H9 (cell line): ENCODE measurements around the gene HSPA6. TPM values are rescaled to one million over a fixed set of nuclear protein-coding genes. Genes with fewer than 3 reads are reported as not detected.

ENCODE experiments used
- DNase-seq: peaks from one replicate; pipeline ENCODE4 v3.0.0-alpha.2; 2017
- H2AFZ ChIP-seq: one replicate; pipeline ENCODE4 v1.6.1; 2013; ENCODE audit warnings: mild to moderate bottlenecking, low read length, control low read depth, moderate library complexity
- H2AK5ac ChIP-seq: 2 replicates; pipeline ENCODE4 v1.6.1; 2013; ENCODE audit warnings: low read length, control low read depth, mixed read lengths; ENCODE audit not compliant: insufficient read length
- H2BK120ac ChIP-seq: one replicate; pipeline ENCODE4 v1.6.1; 2013; ENCODE audit warnings: low read depth, mild to moderate bottlenecking, low read length, control low read depth, inconsistent platforms; ENCODE audit not compliant: poor library complexity, severe bottlenecking
- H2BK12ac ChIP-seq: 2 replicates; pipeline ENCODE4 v1.6.1; 2013; ENCODE audit warnings: low read length, control low read depth, mixed read lengths, low read depth; ENCODE audit not compliant: insufficient read length
- H2BK15ac ChIP-seq: 2 replicates; pipeline ENCODE4 v1.6.1; 2013; ENCODE audit warnings: low read depth, low read length, control low read depth
- H2BK20ac ChIP-seq: one replicate; pipeline ENCODE4 v1.6.1; 2013; ENCODE audit warnings: low read depth, mild to moderate bottlenecking, low read length, control low read depth, inconsistent platforms; ENCODE audit not compliant: poor library complexity, severe bottlenecking
- H2BK5ac ChIP-seq: 2 replicates; pipeline ENCODE4 v1.6.1; 2013; ENCODE audit warnings: low read length, control low read depth, mixed read lengths; ENCODE audit not compliant: insufficient read length
- H3K14ac ChIP-seq: 2 replicates; pipeline ENCODE4 v1.6.1; 2013; ENCODE audit warnings: low read length, control low read depth; ENCODE audit not compliant: insufficient read depth
- H3K18ac ChIP-seq: 2 replicates; pipeline ENCODE4 v1.6.1; 2013; ENCODE audit warnings: low read depth, mild to moderate bottlenecking, mixed read lengths, low read length, control low read depth; ENCODE audit not compliant: insufficient read length
- H3K23ac ChIP-seq: 2 replicates; pipeline ENCODE4 v1.6.1; 2013; ENCODE audit warnings: low read length, control low read depth, mixed read lengths, low read depth; ENCODE audit not compliant: insufficient read length
- H3K23me2 ChIP-seq: 2 replicates; pipeline ENCODE4 v1.6.1; 2013; ENCODE audit warnings: low read depth, mild to moderate bottlenecking, mixed read lengths, low read length, control low read depth; ENCODE audit not compliant: insufficient read length, poor library complexity, severe bottlenecking
- H3K27ac ChIP-seq: 2 replicates; pipeline ENCODE4 v1.5.1; 2013; ENCODE audit warnings: low read length, control low read depth, mixed read lengths, low read depth; ENCODE audit not compliant: insufficient read length
- H3K27me3 ChIP-seq: 2 replicates; pipeline ENCODE4 v1.6.1; 2013; ENCODE audit warnings: low read length, control low read depth, inconsistent platforms; ENCODE audit not compliant: insufficient read depth
- H3K4ac ChIP-seq: 2 replicates; pipeline ENCODE4 v1.6.1; 2013; ENCODE audit warnings: low read depth, mild to moderate bottlenecking, control low read depth, inconsistent platforms, low read length, moderate library complexity
- H3K4me1 ChIP-seq: 2 replicates; pipeline ENCODE4 v1.6.1; 2013; ENCODE audit warnings: low read length, control low read depth, inconsistent platforms; ENCODE audit not compliant: insufficient read depth
- H3K4me2 ChIP-seq: 2 replicates; pipeline ENCODE4 v1.6.1; 2013; ENCODE audit warnings: low read length, control low read depth, mixed read lengths; ENCODE audit not compliant: insufficient read length, insufficient read depth
- H3K56ac ChIP-seq: 2 replicates; pipeline ENCODE4 v1.6.1; 2013; ENCODE audit warnings: low read depth, mild to moderate bottlenecking, mixed read lengths, low read length, control low read depth; ENCODE audit not compliant: insufficient read length
- H3K79me1 ChIP-seq: 2 replicates; pipeline ENCODE4 v1.6.1; 2013; ENCODE audit warnings: low read depth, mild to moderate bottlenecking, moderate library complexity, low read length, control low read depth, inconsistent platforms; ENCODE audit not compliant: insufficient read depth, poor library complexity, severe bottlenecking
- H3K79me2 ChIP-seq: 2 replicates; pipeline ENCODE4 v1.6.1; 2013; ENCODE audit warnings: low read length, control low read depth, inconsistent platforms; ENCODE audit not compliant: insufficient read depth
- H3K9ac ChIP-seq: 2 replicates; pipeline ENCODE4 v1.6.1; 2013; ENCODE audit warnings: low read length, control low read depth, mixed read lengths; ENCODE audit not compliant: insufficient read length; ENCODE audit errors: extremely low read depth
- H3K9me3 ChIP-seq: one replicate; pipeline ENCODE4 v1.6.1; 2013; ENCODE audit warnings: low read depth, low read length, inconsistent platforms; ENCODE audit not compliant: control insufficient read depth
- H3T11ph ChIP-seq: one replicate; pipeline ENCODE4 v1.6.1; 2013; ENCODE audit warnings: mild to moderate bottlenecking, low read length, control low read depth, inconsistent platforms
- H4K20me1 ChIP-seq: one replicate; pipeline ENCODE4 v1.6.1; 2013; ENCODE audit not compliant: control insufficient read depth, insufficient read length, insufficient read depth
- H4K5ac ChIP-seq: 2 replicates; pipeline ENCODE4 v1.6.1; 2013; ENCODE audit warnings: low read depth, mild to moderate bottlenecking, mixed read lengths, low read length, control low read depth; ENCODE audit not compliant: insufficient read length
- H4K8ac ChIP-seq: replicated peaks from 2 replicates; pipeline ENCODE4 v1.6.1; 2013; ENCODE audit warnings: low read length, control low read depth, mixed read lengths, low read depth; ENCODE audit not compliant: insufficient read length
- H4K91ac ChIP-seq: 2 replicates; pipeline ENCODE4 v1.6.1; 2013; ENCODE audit warnings: low read depth, mild to moderate bottlenecking, moderate library complexity, mixed read lengths, low read length, control low read depth; ENCODE audit not compliant: insufficient read length
- H3K27ac Mint-ChIP-seq, 3 experiments: 2 replicates in 2 of 3; 3 replicates in 1 of 3; pipeline ENCODE4 v1.8.0; 2020 to 2021; ENCODE audit warnings: mixed read lengths in 3 of 3, mild to moderate bottlenecking in 1 of 3, moderate library complexity in 1 of 3
- H3K27me3 Mint-ChIP-seq: 2 replicates; pipeline ENCODE4 v1.8.0; 2021; ENCODE audit warnings: low read depth, mild to moderate bottlenecking, moderate library complexity, mixed read lengths
- H3K36me3 Mint-ChIP-seq, 3 experiments: 2 replicates in 2 of 3; 3 replicates in 1 of 3; pipeline ENCODE4 v1.8.0; 2020 to 2021; ENCODE audit warnings: low read depth in 3 of 3, mixed read lengths in 3 of 3; ENCODE audit not compliant: insufficient read depth in 1 of 3
- H3K4me1 Mint-ChIP-seq, 2 experiments: 2 replicates each; pipeline ENCODE4 v1.8.0; 2020; ENCODE audit warnings: mixed read lengths in 2 of 2
- H3K4me3 Mint-ChIP-seq, 2 experiments: 2 replicates in 1 of 2; 3 replicates in 1 of 2; pipeline ENCODE4 v1.8.0; 2020 to 2021; ENCODE audit warnings: mild to moderate bottlenecking in 2 of 2, mixed read lengths in 2 of 2, moderate library complexity in 1 of 2
- H3K9me3 Mint-ChIP-seq, 2 experiments: 2 replicates in 1 of 2; 3 replicates in 1 of 2; pipeline ENCODE4 v1.8.0; 2020; ENCODE audit warnings: mild to moderate bottlenecking in 2 of 2, mixed read lengths in 2 of 2, moderate library complexity in 1 of 2
- CTCF ChIP-seq: fragments of 200-600 bp; sonication (generic); conservative IDR thresholded peaks from 3 replicates; pipeline ENCODE4 v1.8.0; 2021; ENCODE audit warnings: antibody characterized with exemption, mild to moderate bottlenecking
- WGBS: extraction: QIAGEN DNeasy Blood & Tissue Kit; methylation state at CpG from one replicate; pipeline ENCODE4 v1.1.7; 2013; ENCODE audit warnings: missing lambda C conversion rate, low lambda C conversion rate, mixed read lengths; ENCODE audit not compliant: insufficient read length; ENCODE audit errors: extremely low coverage; 5-methylcytosine and 5-hydroxymethylcytosine counted together
- total RNA-seq: library from RNA; stranded (reverse); gene quantifications from 2 replicates; pipeline ENCODE4 v1.2.1, GENCODE V29; 2021

Gene HSPA6
- total RNA-seq, 1 experiment from 2014 or later: not detected

- H3K79me2 ChIP-seq: no peaks in the 10 kb centered on the region
- H2BK20ac ChIP-seq: no peak overlapping the region
- H3K36me3 Mint-ChIP-seq: peaks cover 0 to 2% (median 0%) of the 10 kb centered on the region in 3 experiments; a peak in 2 of 7 replicates
- no CpG with 5 or more reads among the region's 13 CpGs for WGBS
- no peak overlapping the region for H3K56ac ChIP-seq
- H4K8ac ChIP-seq: no peak overlapping the region
- H3K27ac ChIP-seq: no peak overlapping the region
- H2BK15ac ChIP-seq: no peak overlapping the region
- no peak overlapping the region for H3K23ac ChIP-seq
- no peak overlapping the region for H3K4ac ChIP-seq
- no peak for TF ChIP-seq CTCF
- H3K4me1 Mint-ChIP-seq: no peaks in the 10 kb centered on the region; a peak in 1 of 4 replicates
- H3K4me2 ChIP-seq: no peak overlapping the region
- no peak overlapping the region for H3K27ac Mint-ChIP-seq
- H3K9me3 ChIP-seq: no peaks in the 10 kb centered on the region
- H3K27me3 Mint-ChIP-seq: peaks cover 21% of the 10 kb centered on the region
- H4K91ac ChIP-seq: no peak overlapping the region
- peaks cover 6 to 9% of the 10 kb centered on the region in 2 experiments; a peak in 4 of 5 replicates for H3K9me3 Mint-ChIP-seq
- H2AK5ac ChIP-seq: no peak overlapping the region
- H3T11ph ChIP-seq: no peak overlapping the region
- no peak overlapping the region for H2BK12ac ChIP-seq
- no peak overlapping the region for H2AFZ ChIP-seq
- no peak for DNase-seq
- no peak overlapping the region for H2BK120ac ChIP-seq
- H4K5ac ChIP-seq: no peak overlapping the region
- no peak overlapping the region for H3K4me3 Mint-ChIP-seq
- H3K79me1 ChIP-seq: no peaks in the 10 kb centered on the region
- no peaks in the 10 kb centered on the region for H4K20me1 ChIP-seq
- peaks cover 2% of the 10 kb centered on the region for H3K23me2 ChIP-seq
- no peak overlapping the region for H2BK5ac ChIP-seq
- H3K4me1 ChIP-seq: no peaks in the 10 kb centered on the region
- H3K27me3 ChIP-seq: no peaks in the 10 kb centered on the region
- no peak overlapping the region for H3K18ac ChIP-seq
- no peak overlapping the region for H3K14ac ChIP-seq
- no peak overlapping the region for H3K9ac ChIP-seq
These were observed 42.5 kb upstream of the HSPA6 start for GRCh38 chr1:161481624-161482392.
